ENCODE measurements around the gene CDC123. TPM values are rescaled to one million over a fixed set of nuclear protein-coding genes. Genes with fewer than 3 reads are reported as not detected.
"Not testable (repeated sequence)": the region's sequence is repeated elsewhere in the genome, so short reads cannot be mapped to it uniquely, and the experiment has no call there.

CDC123 gene
- total RNA-seq = 146 TPM

- FAIRE-seq (no peak), DNase-seq (ENCODE audit: low spot score in 2 of 2) (peak; percentile 62 to 78)
Measured at GRCh38 chr10:12195603-12196506, at the start of gene CDC123, which contains the start of gene NUDT5. CDC123 (plus strand) TSS chr10:12196188; CDS start chr10:12196246, 58 bp downstream. NUDT5 (minus strand) TSS chr10:12195891; CDS start chr10:12186291, 9,600 bp downstream.

DNA sequence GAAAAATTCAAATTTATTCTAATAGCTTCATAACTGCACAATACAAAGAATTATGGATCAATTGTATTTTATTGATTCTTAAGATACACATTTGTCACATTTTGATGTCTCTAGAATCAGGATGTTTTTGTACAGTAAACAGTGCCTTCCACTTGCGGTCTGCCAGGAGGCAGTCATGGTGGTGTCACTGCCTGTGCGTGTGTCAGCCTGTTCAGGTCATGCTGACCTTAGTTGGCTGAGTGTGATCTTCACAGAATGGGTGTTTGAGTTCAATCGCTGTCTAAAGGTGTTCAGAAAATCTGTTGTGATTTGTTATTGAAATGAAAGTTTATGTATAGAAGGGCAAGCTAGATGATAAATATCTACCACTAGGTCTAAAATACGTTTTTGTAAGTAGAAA, 45.8 kb upstream of the CDC123 start:
- DNase-seq (ENCODE audit: low spot score in 2 of 2) = no peak
- no peak for FAIRE-seq

- DNase-seq (ENCODE audit: low spot score in 2 of 2) (no peak), FAIRE-seq (no peak)
Measured at GRCh38 chr10:12154516-12154915, 41.5 kb upstream of the CDC123 start.

- FAIRE-seq = no peak
- DNase-seq (ENCODE audit: low spot score in 2 of 2) = no peak
Measured at GRCh38 chr10:12156367-12157123, 39.4 kb upstream of the CDC123 start.

- FAIRE-seq = no peak
- DNase-seq (ENCODE audit: low spot score in 2 of 2) = no peak
Measured at GRCh38 chr10:12158111-12158510, 37.9 kb upstream of the CDC123 start.

DNA sequence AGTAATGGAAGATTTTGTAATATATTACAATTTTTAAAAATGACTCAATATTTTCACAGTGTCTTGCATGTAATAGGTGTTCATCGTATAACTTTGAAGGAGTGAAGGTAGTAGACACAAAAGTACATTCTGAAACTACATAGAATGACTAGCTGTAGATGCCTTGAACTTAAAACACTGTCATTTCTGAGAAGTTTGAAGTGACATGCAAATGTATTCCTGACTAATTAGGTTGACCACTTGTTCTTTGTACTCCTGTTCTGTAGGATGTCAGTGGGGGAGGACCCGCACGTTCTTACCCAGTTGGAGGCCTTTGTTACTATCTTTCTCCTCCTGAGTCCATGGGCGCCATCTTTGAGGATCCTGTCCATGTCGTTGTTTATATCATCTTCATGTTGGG, 35.3 kb upstream of the CDC123 start:
- DNase-seq (ENCODE audit: low spot score in 2 of 2) (no peak), FAIRE-seq (no peak)

DNA sequence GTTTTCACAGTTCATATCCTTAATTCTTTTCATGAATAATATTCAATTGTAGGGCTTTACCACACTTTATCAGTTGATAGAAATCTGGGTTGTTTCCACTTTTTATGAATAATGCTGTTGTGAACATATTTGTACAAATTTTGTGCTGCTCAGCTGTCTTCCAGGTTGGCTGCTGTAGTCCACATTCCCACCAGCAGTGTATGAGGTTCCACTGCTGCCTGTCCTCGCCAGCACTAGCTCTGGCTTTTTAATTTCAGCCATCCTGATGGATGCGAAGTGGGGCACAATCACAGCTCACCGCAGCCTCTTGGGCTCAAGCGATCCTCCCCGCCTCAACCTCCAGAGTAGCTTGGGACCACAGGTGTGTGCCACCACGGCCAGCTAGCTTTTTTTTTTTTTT, 33.1 kb upstream of the CDC123 start:
- FAIRE-seq (no peak), DNase-seq (ENCODE audit: low spot score in 2 of 2) (no peak)

DNA sequence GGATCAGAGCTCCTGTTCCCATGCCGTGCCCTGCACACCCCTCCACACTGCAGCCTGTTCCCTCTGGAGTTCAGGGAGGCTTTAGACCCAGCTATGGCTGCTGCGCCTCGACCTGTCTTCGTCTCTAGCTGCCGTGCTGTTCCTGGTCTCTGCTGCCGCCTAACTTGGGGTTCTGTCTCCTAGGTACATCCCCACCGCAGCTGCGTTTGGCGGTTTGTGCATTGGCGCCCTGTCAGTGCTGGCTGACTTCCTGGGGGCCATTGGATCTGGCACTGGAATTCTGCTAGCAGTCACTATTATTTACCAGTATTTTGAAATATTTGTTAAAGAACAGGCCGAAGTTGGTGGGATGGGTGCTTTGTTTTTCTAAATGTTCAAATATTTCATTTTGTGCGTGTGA, 31.9 kb upstream of the CDC123 start:
- FAIRE-seq (no peak), DNase-seq (ENCODE audit: low spot score in 2 of 2) (no peak)

DNA sequence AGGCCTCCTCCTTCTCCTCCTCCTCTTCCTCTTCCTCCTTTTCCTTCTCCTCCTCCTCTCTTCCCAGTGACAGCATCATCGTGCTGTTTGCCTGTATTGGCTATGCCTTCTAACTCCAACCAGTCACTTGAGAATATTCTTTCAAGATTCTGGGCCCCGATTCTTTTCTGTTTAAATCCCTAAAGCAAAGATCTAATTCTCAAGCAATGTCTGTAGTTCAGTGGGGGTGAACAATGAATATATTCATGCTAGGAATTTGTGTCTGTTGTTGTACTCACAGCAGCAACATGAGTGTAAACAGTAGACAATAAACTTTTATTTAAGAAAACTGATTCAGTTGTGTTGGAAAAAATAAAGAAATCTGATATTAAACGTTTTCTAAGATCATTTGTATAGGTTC, 31.0 kb upstream of the CDC123 start:
- no peak for FAIRE-seq
- DNase-seq (ENCODE audit: low spot score in 2 of 2) = no peak

DNA sequence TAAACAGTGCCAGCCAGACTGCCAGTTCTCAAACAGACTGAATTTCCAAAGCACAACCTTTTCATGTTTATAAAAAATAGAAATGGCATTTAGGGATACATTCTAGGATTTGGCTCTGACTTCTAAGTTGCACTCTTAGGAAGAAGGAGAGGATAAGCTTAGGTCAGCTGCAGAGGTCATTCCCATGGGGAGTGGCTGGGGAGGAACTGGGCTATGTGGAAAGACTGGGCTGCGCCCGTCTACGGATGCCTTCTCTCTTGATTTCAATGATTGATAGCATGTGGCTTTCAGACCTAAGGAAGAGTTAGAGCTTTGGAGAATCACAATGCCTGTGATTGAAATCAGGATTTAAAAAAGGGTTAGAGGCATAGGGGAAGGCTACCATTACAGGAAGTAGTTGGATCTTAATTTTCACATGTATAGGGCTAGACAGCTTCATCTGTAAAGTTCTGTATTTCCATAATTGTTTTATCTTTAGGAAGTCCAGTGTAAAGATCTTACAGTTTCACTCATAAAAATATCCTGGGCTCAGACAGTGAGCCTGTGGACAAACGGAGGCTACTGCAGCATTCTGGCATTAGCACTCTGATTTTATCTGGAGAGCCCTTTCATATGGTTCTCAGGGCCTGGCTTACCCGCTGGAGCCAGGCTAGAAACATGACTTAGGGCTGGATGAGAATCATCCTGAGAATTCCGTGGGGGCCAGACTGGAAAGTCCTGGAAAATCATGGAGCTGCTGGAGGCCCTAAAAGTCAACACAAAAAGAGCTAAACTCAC, 29.8 kb upstream of the CDC123 start:
- DNase-seq (ENCODE audit: low spot score in 2 of 2) (no peak), FAIRE-seq (no peak)

DNA sequence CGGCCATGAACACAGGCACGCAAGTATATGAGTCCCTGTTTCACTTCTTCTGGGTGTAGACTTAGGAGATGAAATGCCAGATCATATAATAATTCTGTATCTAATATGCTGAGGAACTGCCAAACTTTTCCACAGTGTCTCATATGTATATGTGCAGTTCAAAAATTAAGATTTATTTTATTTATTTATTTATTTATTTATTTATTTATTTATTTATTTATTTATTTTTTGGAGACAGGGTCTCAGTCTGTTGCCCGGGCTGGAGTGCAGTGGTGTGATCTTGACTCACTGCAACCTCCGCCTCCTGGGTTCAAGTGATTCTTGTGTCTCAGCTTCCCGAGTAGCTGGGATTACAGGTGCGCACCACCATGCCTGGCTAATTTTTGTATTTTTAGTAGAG, 24.5 kb upstream of the CDC123 start:
- DNase-seq (ENCODE audit: low spot score in 2 of 2); FAIRE-seq: not testable (repeated sequence)

DNA sequence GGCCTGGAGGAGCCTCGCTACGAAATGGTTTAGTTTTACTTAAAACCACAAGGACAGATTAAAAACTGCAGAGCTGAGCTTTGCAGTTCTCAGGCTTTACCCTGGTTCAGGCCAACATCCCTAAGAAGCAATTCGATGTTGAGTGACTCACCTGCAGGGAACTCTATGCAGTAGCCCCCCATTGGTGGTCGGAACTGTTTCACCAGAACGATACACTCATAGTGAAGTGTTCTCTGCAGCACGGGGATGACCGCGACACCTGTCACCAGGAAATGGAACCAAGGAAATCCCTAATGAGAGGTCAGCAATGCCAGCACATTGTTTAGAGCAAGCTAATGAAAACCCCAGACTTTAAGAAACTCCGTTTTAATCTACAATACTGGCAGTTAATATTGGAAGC, 18.3 kb upstream of the CDC123 start:
- FAIRE-seq (no peak), DNase-seq (ENCODE audit: low spot score in 2 of 2) (no peak)

DNA sequence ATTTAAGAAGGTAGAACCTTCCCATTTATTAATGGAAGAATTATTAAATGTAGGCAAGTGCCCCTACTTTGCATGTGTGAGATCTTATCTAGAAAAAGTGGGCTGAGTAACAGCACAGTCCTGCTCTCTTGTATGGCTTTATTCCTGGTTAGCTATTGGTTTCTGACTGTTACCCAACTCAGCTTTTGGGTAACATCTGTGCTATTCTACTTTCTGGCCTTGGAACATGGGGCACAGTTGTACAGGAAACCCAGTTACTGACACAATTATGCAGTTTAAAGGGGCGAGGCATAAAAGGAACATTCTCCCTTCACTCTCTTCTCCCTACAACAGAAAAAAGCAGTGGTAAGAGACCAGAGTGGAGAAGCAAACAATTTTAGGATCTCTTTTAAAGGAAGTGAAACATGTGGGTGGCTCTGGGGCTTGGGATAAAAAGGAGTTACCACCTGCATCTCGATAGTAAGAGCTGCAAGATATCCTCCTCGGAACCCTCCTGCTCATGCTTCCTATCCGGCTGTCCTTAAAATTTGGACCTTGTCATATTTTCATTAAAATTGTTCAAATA, 16.3 kb upstream of the CDC123 start:
- FAIRE-seq (no peak), DNase-seq (ENCODE audit: low spot score in 2 of 2) (no peak)

- no peak for DNase-seq (ENCODE audit: low spot score in 2 of 2)
- no peak for FAIRE-seq
Measured at GRCh38 chr10:12180221-12180974, 15.6 kb upstream of the CDC123 start.

DNA sequence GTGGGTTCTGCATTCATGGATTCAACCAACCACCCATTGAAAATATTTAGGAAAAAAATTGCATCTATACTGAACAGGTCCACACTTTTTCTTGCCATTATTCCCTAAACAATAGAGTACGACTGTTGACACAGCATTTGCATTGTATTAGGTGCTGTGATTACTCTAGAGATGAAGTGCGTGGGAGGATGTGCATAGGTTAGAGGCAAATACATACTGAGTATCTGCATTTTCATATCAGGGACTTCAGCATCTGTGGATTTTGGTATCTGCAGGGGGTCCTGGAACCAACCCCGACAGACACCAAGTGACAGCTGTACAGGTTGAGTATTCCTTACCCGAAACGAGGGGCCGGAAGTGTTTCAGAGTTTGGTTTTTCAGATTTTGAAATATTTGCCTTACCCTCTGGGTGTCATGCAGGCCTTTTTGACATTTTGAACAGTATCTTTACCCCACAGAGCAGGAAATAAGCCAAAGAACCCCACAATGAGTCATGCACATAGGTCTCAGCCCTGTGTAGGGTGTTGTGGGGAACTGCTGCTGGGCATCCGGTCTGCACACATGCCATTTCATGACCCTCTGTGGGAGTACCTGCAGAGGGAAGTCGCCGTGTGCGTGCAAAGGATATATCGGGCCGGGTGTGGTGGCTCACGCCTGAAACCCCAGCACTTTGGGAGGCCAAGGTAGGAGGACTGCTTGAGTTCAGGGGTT, 14.8 kb upstream of the CDC123 start:
- no peak for DNase-seq (ENCODE audit: low spot score in 2 of 2)
- FAIRE-seq = no peak

DNA sequence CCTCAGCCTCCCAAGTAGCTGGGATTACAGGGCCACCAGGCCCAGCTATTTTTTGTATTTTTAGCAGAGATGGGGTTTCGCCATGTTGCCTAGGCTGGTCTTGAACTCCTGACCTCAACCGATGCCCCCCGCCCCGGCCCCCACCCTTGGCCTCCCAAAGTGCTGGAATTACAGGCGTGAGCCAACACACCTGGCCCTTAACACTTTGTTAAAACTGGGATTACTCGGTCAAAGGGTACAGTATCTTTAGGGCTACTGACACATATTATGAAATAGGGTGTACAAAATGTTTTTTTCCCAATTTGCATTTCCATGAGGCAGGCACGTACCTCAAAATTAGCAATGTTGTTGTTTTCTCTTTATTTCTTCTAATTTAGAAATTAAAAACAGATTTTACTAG, 11.8 kb upstream of the CDC123 start:
- DNase-seq (ENCODE audit: low spot score in 2 of 2) = no peak
- no peak for FAIRE-seq

DNA sequence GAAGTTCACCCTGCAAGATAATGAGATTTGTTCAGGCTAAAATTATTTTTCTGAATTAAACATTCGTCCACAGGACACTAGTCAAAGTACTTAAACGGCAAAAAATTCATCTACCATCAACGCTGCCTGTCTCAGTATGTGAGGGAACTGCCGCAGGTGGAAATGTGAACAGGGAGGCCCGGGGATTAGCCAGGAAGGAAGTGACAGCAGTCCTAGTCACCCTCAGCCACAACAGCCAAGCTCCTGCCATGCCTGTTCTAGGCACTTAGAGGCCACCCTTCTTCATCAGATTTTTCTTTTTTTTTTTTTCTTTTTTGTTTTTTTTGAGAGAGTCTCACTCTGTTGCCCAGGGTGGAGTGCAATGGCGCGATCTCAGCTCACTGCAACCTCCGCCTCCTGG, 9.7 kb upstream of the CDC123 start:
- FAIRE-seq = no peak
- no peak for DNase-seq (ENCODE audit: low spot score in 2 of 2)

- DNase-seq (ENCODE audit: low spot score in 2 of 2) (no peak), FAIRE-seq (no peak)
Measured at GRCh38 chr10:12187321-12187905, 8.6 kb upstream of the CDC123 start.

DNA sequence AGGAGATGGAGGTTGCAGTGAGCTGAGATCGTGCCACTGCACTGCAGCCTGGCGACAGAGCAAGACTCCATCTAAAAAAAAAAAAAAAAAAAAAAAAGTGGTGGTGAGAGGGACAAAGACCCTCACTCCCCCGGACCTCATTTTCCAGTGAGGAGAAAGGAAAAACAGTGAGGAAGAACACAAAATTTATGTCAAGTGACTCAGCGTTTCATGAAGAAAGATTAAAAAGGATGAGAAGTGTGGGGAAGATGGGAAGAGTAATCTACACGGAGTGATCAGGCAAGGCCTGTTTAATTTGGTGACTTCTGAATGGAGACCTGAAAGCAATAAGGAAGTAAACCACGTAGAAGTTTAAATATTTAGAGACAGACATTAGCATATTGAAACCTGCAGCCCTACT, 7.3 kb upstream of the CDC123 start:
- FAIRE-seq (no peak), DNase-seq (ENCODE audit: low spot score in 2 of 2) (no peak)
